OCI-LY7 (cell line): ENCODE data around the gene MACROD2.

ENCODE experiments used
- EZH2phosphoT487 ChIP-seq: fragments of 200-600 bp; sonication (generic); IDR thresholded peaks from 2 replicates; pipeline ENCODE4 v1.6.1; 2018; ENCODE audit warnings: low read depth, borderline replicate concordance, mild to moderate bottlenecking, mixed run types, antibody characterized with exemption, low read length, moderate library complexity, mixed read lengths
- TF ChIP-seq, protein P1 (sequence below): fragments of 200-600 bp; sonication (generic); conservative IDR thresholded peaks from 2 replicates; pipeline ENCODE4 v1.5.1; 2014; ENCODE audit warnings: mild to moderate bottlenecking, antibody characterized with exemption, low read length, moderate library complexity, mixed read lengths

DNA sequence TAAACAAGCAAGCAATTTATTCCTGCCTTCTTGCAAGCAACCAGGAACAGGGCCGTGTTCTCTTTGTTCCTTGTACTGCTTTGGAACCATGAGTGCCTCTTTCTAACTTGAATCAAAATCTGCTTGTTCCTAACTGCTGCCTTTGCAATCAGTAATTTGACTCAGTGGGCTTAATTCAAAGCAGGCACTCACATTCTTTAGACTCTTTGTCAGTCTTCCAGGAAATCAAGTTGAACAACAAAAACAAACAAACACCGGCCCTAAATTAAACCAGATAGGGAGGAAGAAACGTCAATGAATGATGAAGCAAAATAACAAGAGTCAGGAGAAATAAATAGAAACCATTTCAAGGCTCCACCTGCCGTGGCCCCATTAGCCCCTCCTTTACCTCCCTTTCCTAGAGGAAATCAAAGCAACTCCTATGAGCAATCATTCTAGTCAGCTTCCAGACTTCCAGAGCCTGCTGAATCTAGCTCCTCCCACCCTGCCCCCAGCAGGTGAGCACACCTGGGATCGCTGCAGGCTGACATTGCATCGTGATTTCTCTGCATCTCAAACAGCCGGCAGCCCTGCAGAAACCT is 924.3 kb downstream of the MACROD2 start:
- TF ChIP-seq, protein P1, sequence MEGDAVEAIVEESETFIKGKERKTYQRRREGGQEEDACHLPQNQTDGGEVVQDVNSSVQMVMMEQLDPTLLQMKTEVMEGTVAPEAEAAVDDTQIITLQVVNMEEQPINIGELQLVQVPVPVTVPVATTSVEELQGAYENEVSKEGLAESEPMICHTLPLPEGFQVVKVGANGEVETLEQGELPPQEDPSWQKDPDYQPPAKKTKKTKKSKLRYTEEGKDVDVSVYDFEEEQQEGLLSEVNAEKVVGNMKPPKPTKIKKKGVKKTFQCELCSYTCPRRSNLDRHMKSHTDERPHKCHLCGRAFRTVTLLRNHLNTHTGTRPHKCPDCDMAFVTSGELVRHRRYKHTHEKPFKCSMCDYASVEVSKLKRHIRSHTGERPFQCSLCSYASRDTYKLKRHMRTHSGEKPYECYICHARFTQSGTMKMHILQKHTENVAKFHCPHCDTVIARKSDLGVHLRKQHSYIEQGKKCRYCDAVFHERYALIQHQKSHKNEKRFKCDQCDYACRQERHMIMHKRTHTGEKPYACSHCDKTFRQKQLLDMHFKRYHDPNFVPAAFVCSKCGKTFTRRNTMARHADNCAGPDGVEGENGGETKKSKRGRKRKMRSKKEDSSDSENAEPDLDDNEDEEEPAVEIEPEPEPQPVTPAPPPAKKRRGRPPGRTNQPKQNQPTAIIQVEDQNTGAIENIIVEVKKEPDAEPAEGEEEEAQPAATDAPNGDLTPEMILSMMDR: no peak
- TF ChIP-seq EZH2phosphoT487: no peak
